Calu3 (cell line): Measurements from ENCODE around the gene SMARCA2. TPM values are rescaled to one million over a fixed set of nuclear protein-coding genes. Genes with fewer than 3 reads are reported as not detected.

ENCODE experiments used
- BruUV-seq: library from RNA; stranded (reverse); fragments of 400-500 nt; replicated peaks from 2 replicates; lab custom pipeline; 2021; lab: Mats Ljungman, UMichigan
- CTCF ChIA-PET: fragments of 300-600 bp; sonication (Branson Sonifier 250); formaldehyde crosslinking; loops from one replicate; lab custom pipeline; 2022; ENCODE audit warnings: antibody characterized with exemption; lab: Charles Lee
- DNase-seq: peaks from one replicate; pipeline ENCODE4 v3.0.0; 2022
- H3K27ac Mint-ChIP-seq: one replicate; pipeline ENCODE4 v1.8.0; 2022; ENCODE audit warnings: mixed read lengths; ENCODE audit not compliant: unreplicated experiment
- H3K27me3 Mint-ChIP-seq: one replicate; pipeline ENCODE4 v1.8.0; 2022; ENCODE audit warnings: mixed read lengths; ENCODE audit not compliant: unreplicated experiment
- H3K36me3 Mint-ChIP-seq: one replicate; pipeline ENCODE4 v1.8.0; 2022; ENCODE audit warnings: mild to moderate bottlenecking, moderate library complexity, mixed read lengths; ENCODE audit not compliant: insufficient read depth, unreplicated experiment
- H3K4me1 Mint-ChIP-seq: one replicate; pipeline ENCODE4 v1.8.0; 2022; ENCODE audit warnings: mild to moderate bottlenecking, low read depth, mixed read lengths; ENCODE audit not compliant: unreplicated experiment
- H3K4me3 Mint-ChIP-seq: one replicate; pipeline ENCODE4 v1.8.0; 2022; ENCODE audit warnings: mild to moderate bottlenecking, low read depth, moderate library complexity, mixed read lengths; ENCODE audit not compliant: unreplicated experiment
- H3K9me3 Mint-ChIP-seq: one replicate; pipeline ENCODE4 v1.8.0; 2022; ENCODE audit warnings: low read depth, mixed read lengths; ENCODE audit not compliant: unreplicated experiment
- CTCF ChIP-seq: fragments of 200-600 bp; IDR thresholded peaks from one replicate; pipeline ENCODE4 v1.8.0; 2022; ENCODE audit warnings: antibody characterized with exemption; ENCODE audit not compliant: unreplicated experiment
- intact Hi-C: fragments of 100-400 bp; cut with micrococcal nuclease; formaldehyde crosslinking; loops from one replicate; pipeline ENCODE4 v1.10.0; 2022; ENCODE audit not compliant: unreplicated experiment
- total RNA-seq: library from RNA; stranded (reverse); gene quantifications from 2 replicates; pipeline ENCODE4 v1.2.3, GENCODE V29; 2022

SMARCA2 gene
- total RNA-seq, 1 experiment from 2014 or later, result 47.4 TPM

- H3K36me3 Mint-ChIP-seq, result no peaks in the 10 kb centered on the region
- BruUV-seq, result no TSS peak
- no peak overlapping the region for H3K27ac Mint-ChIP-seq
- TF ChIP-seq CTCF, result no peak
- no peaks in the 10 kb centered on the region for H3K4me1 Mint-ChIP-seq
- no peaks in the 10 kb centered on the region for H3K9me3 Mint-ChIP-seq
- no peak for DNase-seq
- intact Hi-C loops, result no loop called here
- CTCF ChIA-PET, result no interaction called here
- no peak overlapping the region for H3K4me3 Mint-ChIP-seq
- H3K27me3 Mint-ChIP-seq, result no peaks in the 10 kb centered on the region
Observed at GRCh38 chr9:2164268-2164667, 149.1 kb downstream of the SMARCA2 start.

GRCh38 chr9:2166203-2166602 lies 151.1 kb downstream of the SMARCA2 start:
- H3K27me3 Mint-ChIP-seq, result no peaks in the 10 kb centered on the region
- H3K27ac Mint-ChIP-seq, result no peak overlapping the region
- TF ChIP-seq CTCF, result no peak
- H3K36me3 Mint-ChIP-seq, result no peaks in the 10 kb centered on the region
- H3K4me3 Mint-ChIP-seq, result no peak overlapping the region
- CTCF ChIA-PET, result no interaction called here
- intact Hi-C loops, result no loop called here
- H3K9me3 Mint-ChIP-seq, result no peaks in the 10 kb centered on the region
- BruUV-seq, result no TSS peak
- no peaks in the 10 kb centered on the region for H3K4me1 Mint-ChIP-seq
- DNase-seq, result no peak

GRCh38 chr9:2169035-2169434 lies 153.9 kb downstream of the SMARCA2 start:
- no peaks in the 10 kb centered on the region for H3K27me3 Mint-ChIP-seq
- H3K27ac Mint-ChIP-seq, result no peak overlapping the region
- peaks cover 5% of the 10 kb centered on the region for H3K9me3 Mint-ChIP-seq
- TF ChIP-seq CTCF, result no peak
- H3K36me3 Mint-ChIP-seq, result no peaks in the 10 kb centered on the region
- no peak overlapping the region for H3K4me3 Mint-ChIP-seq
- CTCF ChIA-PET, result no interaction called here
- BruUV-seq, result no TSS peak
- intact Hi-C loops, result no loop called here
- DNase-seq, result no peak
- no peaks in the 10 kb centered on the region for H3K4me1 Mint-ChIP-seq

GRCh38 chr9:2170722-2171121 lies 155.6 kb downstream of the SMARCA2 start:
- Mint-ChIP-seq H3K27me3 (no peaks in the 10 kb centered on the region), H3K4me1 (no peaks in the 10 kb centered on the region), H3K27ac (no peak overlapping the region), H3K36me3 (no peaks in the 10 kb centered on the region), H3K4me3 (no peak overlapping the region), H3K9me3 (peaks cover 5% of the 10 kb centered on the region)
- TF ChIP-seq CTCF, result no peak
- no peak for DNase-seq
- intact Hi-C loops, result no loop called here
- BruUV-seq, result no TSS peak
- CTCF ChIA-PET, result no interaction called here
